ENCODE measurements around the gene SNRPD2.

GRCh38 chr19:45650722-45651121 is 41.0 kb downstream of the SNRPD2 start:
- TF ChIP-seq, protein P1, sequence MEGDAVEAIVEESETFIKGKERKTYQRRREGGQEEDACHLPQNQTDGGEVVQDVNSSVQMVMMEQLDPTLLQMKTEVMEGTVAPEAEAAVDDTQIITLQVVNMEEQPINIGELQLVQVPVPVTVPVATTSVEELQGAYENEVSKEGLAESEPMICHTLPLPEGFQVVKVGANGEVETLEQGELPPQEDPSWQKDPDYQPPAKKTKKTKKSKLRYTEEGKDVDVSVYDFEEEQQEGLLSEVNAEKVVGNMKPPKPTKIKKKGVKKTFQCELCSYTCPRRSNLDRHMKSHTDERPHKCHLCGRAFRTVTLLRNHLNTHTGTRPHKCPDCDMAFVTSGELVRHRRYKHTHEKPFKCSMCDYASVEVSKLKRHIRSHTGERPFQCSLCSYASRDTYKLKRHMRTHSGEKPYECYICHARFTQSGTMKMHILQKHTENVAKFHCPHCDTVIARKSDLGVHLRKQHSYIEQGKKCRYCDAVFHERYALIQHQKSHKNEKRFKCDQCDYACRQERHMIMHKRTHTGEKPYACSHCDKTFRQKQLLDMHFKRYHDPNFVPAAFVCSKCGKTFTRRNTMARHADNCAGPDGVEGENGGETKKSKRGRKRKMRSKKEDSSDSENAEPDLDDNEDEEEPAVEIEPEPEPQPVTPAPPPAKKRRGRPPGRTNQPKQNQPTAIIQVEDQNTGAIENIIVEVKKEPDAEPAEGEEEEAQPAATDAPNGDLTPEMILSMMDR (IDR thresholded peaks at IDR 0.05; ENCODE audit: insufficient read depth, low read length, poor library complexity, severe bottlenecking): no peak
- TF ChIP-seq EZH2phosphoT487 (conservative IDR thresholded peaks at IDR 0.05; ENCODE audit: low read length): no peak
